Trophoblast cell (in vitro differentiated cells and primary cell): ENCODE results near the gene NUAK1.

Source experiments
- DNase-seq, 2 donors: peaks; one replicate each; pipeline ENCODE4 v3.0.0-alpha.2; 2016
- H2AFZ ChIP-seq: 2 replicates; pipeline ENCODE4 v1.6.1; 2013; ENCODE audit warnings: low read length, moderate library complexity, mild to moderate bottlenecking; ENCODE audit not compliant: insufficient read depth, poor library complexity
- H2AK5ac ChIP-seq: 2 replicates; pipeline ENCODE4 v1.6.1; 2013; ENCODE audit warnings: mild to moderate bottlenecking, low read length
- H2BK120ac ChIP-seq: 2 replicates; pipeline ENCODE4 v1.6.1; 2013; ENCODE audit warnings: low read length, mild to moderate bottlenecking, moderate library complexity; ENCODE audit not compliant: insufficient read depth, poor library complexity
- H2BK12ac ChIP-seq: 2 replicates; pipeline ENCODE4 v1.6.1; 2013; ENCODE audit warnings: mild to moderate bottlenecking, low read length, moderate library complexity
- H2BK5ac ChIP-seq: 2 replicates; pipeline ENCODE4 v1.6.1; 2013; ENCODE audit warnings: low read length, low read depth, moderate library complexity, mild to moderate bottlenecking; ENCODE audit not compliant: poor library complexity
- H3K14ac ChIP-seq: 2 replicates; pipeline ENCODE4 v1.6.1; 2013; ENCODE audit warnings: mild to moderate bottlenecking, low read length
- H3K18ac ChIP-seq: 2 replicates; pipeline ENCODE4 v1.6.1; 2013; ENCODE audit warnings: mild to moderate bottlenecking, low read length
- H3K23ac ChIP-seq: 2 replicates; pipeline ENCODE4 v1.6.1; 2013; ENCODE audit warnings: low read length
- H3K27ac ChIP-seq: 2 replicates; pipeline ENCODE4 v1.5.1; 2013; ENCODE audit warnings: low read depth, mild to moderate bottlenecking, inconsistent platforms, low read length, moderate library complexity
- H3K27me3 ChIP-seq: 2 replicates; pipeline ENCODE4 v1.6.1; 2013; ENCODE audit warnings: inconsistent platforms, mild to moderate bottlenecking, low read length, moderate library complexity; ENCODE audit not compliant: insufficient read depth
- H3K36me3 ChIP-seq, 2 experiments: 1 replicate in 1 of 2; 2 replicates in 1 of 2; pipeline ENCODE4 v1.6.1; 2013; ENCODE audit warnings: low read length in 2 of 2, mild to moderate bottlenecking in 2 of 2, moderate library complexity in 1 of 2; ENCODE audit not compliant: insufficient read depth in 2 of 2, control insufficient read depth in 1 of 2
- H3K4ac ChIP-seq: 2 replicates; pipeline ENCODE4 v1.6.1; 2013; ENCODE audit warnings: low read depth, mild to moderate bottlenecking, low read length, moderate library complexity
- H3K4me1 ChIP-seq, 2 experiments: 1 replicate in 1 of 2; 2 replicates in 1 of 2; pipeline ENCODE4 v1.6.1; 2013; ENCODE audit warnings: low read length in 2 of 2, mild to moderate bottlenecking in 2 of 2, moderate library complexity in 1 of 2; ENCODE audit not compliant: insufficient read depth in 2 of 2, control insufficient read depth in 1 of 2
- H3K4me2 ChIP-seq: 2 replicates; pipeline ENCODE4 v1.6.1; 2013; ENCODE audit warnings: inconsistent platforms, mild to moderate bottlenecking, low read length, moderate library complexity
- H3K4me3 ChIP-seq: 2 replicates; pipeline ENCODE4 v1.5.1; 2013; ENCODE audit warnings: mild to moderate bottlenecking, low read depth, low read length, inconsistent platforms
- H3K79me1 ChIP-seq: one replicate; pipeline ENCODE4 v1.6.1; 2013; ENCODE audit warnings: low read length
- H3K79me2 ChIP-seq: 2 replicates; pipeline ENCODE4 v1.6.1; 2013; ENCODE audit warnings: low read length, mild to moderate bottlenecking; ENCODE audit not compliant: control insufficient read depth, insufficient read depth, poor library complexity
- H3K9ac ChIP-seq: 2 replicates; pipeline ENCODE4 v1.6.1; 2013; ENCODE audit warnings: mild to moderate bottlenecking, low read length
- H3K9me3 ChIP-seq: 2 replicates; pipeline ENCODE4 v1.6.1; 2013; ENCODE audit warnings: low read depth, mild to moderate bottlenecking, control low read depth, inconsistent platforms, low read length; ENCODE audit not compliant: insufficient read depth
- H4K12ac ChIP-seq: 2 replicates; pipeline ENCODE4 v1.6.1; 2013; ENCODE audit warnings: low read depth, mild to moderate bottlenecking, low read length, moderate library complexity
- H4K8ac ChIP-seq: 2 replicates; pipeline ENCODE4 v1.6.1; 2013; ENCODE audit warnings: low read depth, mild to moderate bottlenecking, low read length, moderate library complexity
- H4K91ac ChIP-seq: one replicate; pipeline ENCODE4 v1.6.1; 2013; ENCODE audit warnings: low read depth, mild to moderate bottlenecking, low read length, moderate library complexity
- WGBS: extraction: QIAGEN DNeasy Blood & Tissue Kit; methylation state at CpG from one replicate; pipeline ENCODE4 v1.1.7; 2013; ENCODE audit warnings: missing lambda C conversion rate; ENCODE audit not compliant: insufficient read length, insufficient coverage; ENCODE audit errors: extremely low coverage; 5-methylcytosine and 5-hydroxymethylcytosine counted together

Gene NUAK1

GRCh38 chr12:106141003-106141402 is 2.2 kb upstream of the NUAK1 start:
- Histone ChIP-seq H3K23ac (no peak overlapping the region), H4K12ac (no peak overlapping the region), H3K27me3 (no peaks in the 10 kb centered on the region), H4K91ac (no peak overlapping the region), H2BK12ac (no peak overlapping the region), H3K79me2 (peaks cover 36% of the 10 kb centered on the region), H3K4me1 (peaks cover 2 to 14% of the 10 kb centered on the region in 2 experiments), H3K9ac (no peak overlapping the region), H2AK5ac (no peak overlapping the region), H3K4me2 (peak overlapping the region; percentile 72), H3K36me3 (no peaks in the 10 kb centered on the region), H3K18ac (peak overlapping the region; percentile 30), H2BK120ac (no peak overlapping the region), H3K4ac (no peak overlapping the region), H2BK5ac (no peak overlapping the region), H3K14ac (no peak overlapping the region), H2AFZ (no peak overlapping the region), H4K8ac (no peak overlapping the region), H3K27ac (no peak overlapping the region), H3K4me3 (no peak overlapping the region), H3K79me1 (peaks cover 36% of the 10 kb centered on the region), H3K9me3 (no peaks in the 10 kb centered on the region)
- no peak for DNase-seq

DNA sequence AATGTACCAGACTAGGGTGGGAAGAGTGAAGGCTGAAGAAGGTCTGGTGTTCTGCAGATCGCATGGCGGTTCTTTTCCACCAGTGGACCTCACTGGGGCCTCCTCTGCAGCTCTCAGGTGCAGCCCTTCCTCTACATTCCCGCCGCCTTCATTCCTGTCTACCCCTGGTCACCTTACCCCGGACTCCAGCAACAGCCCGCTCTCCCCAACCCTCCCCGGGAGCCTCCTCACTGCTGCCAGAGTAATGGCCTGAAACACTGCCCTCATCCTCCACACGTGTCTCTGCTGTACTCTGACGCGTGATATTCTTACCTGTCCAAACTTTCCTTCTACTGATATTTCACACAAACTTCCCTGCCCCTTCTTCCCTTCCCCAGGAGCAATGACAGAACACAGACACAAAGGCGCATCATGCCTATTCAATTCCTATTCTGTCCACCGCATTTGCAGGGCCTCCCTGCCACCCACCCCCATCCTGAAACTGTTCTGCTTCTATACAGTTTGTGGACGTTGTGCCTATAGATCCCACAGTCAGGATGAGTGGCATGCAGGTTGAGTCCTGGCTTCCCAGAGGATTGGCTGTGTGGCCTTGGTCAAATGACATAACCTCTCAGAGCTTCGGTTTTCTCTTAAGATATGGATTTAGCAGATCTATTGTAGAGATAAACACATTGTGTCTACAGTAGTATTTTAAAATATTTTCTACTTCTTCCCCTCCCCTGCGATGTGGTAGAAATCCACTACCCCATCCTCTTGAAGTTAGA is 1.7 kb upstream of the NUAK1 start:
- Histone ChIP-seq H4K12ac (peak overlapping the region; percentile 4), H3K9me3 (no peaks in the 10 kb centered on the region), H3K4me2 (peak overlapping the region; percentile 72), H3K36me3 (no peaks in the 10 kb centered on the region), H3K14ac (peak overlapping the region; percentile 88), H3K18ac (peak overlapping the region; percentile 100), H3K4ac (peak overlapping the region; percentile 92), H2BK120ac (peak overlapping the region; percentile 99), H2AK5ac (peak overlapping the region; percentile 62), H3K23ac (peak overlapping the region; percentile 14), H4K91ac (peak overlapping the region; percentile 98), H3K27me3 (no peaks in the 10 kb centered on the region), H4K8ac (peak overlapping the region; percentile 85), H3K79me1 (peaks cover 38% of the 10 kb centered on the region), H3K4me1 (peaks cover 2 to 12% of the 10 kb centered on the region in 2 experiments), H3K9ac (peak overlapping the region; percentile 99), H3K27ac (peak overlapping the region; percentile 100), H2AFZ (peak overlapping the region; percentile 64), H3K4me3 (peak overlapping the region; percentile 98), H2BK12ac (peak overlapping the region; percentile 74), H3K79me2 (peaks cover 39% of the 10 kb centered on the region), H2BK5ac (peak overlapping the region; percentile 100)
- WGBS: no CpG with 5 or more reads among the region's 15 CpGs
- no peak for DNase-seq

- no peaks in the 10 kb centered on the region for H3K27me3 ChIP-seq
- peak overlapping the region; percentile 99 for H2BK120ac ChIP-seq
- H3K36me3 ChIP-seq: peaks cover 0 to 2% of the 10 kb centered on the region in 2 experiments
- H3K79me2 ChIP-seq: peaks cover 43% of the 10 kb centered on the region
- no peak overlapping the region for H3K23ac ChIP-seq
- H3K79me1 ChIP-seq: peaks cover 40% of the 10 kb centered on the region
- peak overlapping the region; percentile 99 for H3K9ac ChIP-seq
- H2BK5ac ChIP-seq: peak overlapping the region; percentile 100
- peak overlapping the region; percentile 100 for H3K27ac ChIP-seq
- peak overlapping the region; percentile 92 for H3K4ac ChIP-seq
- peak overlapping the region; percentile 98 for H4K91ac ChIP-seq
- H3K14ac ChIP-seq: peak overlapping the region; percentile 88
- peak overlapping the region; percentile 98 for H3K4me3 ChIP-seq
- H4K8ac ChIP-seq: peak overlapping the region; percentile 85
- H3K18ac ChIP-seq: peak overlapping the region; percentile 100
- H3K9me3 ChIP-seq: no peaks in the 10 kb centered on the region
- H4K12ac ChIP-seq: peak overlapping the region; percentile 79
- H3K4me1 ChIP-seq: peaks cover 0 to 13% of the 10 kb centered on the region in 2 experiments
- WGBS: no CpG with 5 or more reads among the region's 66 CpGs
- peak; percentile 24 to 57 for DNase-seq
- peak overlapping the region; percentile 33 for H2AFZ ChIP-seq
- H3K4me2 ChIP-seq: peak overlapping the region; percentile 72
- peak overlapping the region; percentile 95 for H2BK12ac ChIP-seq
- peak overlapping the region; percentile 73 for H2AK5ac ChIP-seq
These were observed 843 bp upstream of the NUAK1 start for GRCh38 chr12:106139422-106140171.

DNA sequence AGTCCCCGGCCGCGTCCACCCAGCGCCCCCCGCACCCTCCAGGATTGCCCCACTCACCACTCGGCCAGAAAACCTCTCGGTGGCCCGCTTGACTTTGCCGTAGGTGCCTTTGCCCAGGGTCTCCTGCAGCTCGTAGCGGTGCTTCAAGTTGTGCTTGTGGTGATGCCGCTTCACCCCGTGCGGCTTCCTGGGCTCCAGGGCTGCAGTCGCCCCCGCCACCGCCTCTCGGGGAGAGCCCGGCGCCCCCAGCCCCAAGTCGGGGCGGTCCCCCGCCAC is 459 bp downstream of the NUAK1 start:
- Histone ChIP-seq H3K9ac (peak overlapping the region; percentile 90), H2AK5ac (peak overlapping the region; percentile 85), H3K79me1 (peaks cover 48% of the 10 kb centered on the region), H3K9me3 (no peaks in the 10 kb centered on the region), H4K8ac (peak overlapping the region; percentile 95), H2BK12ac (peak overlapping the region; percentile 81), H2BK120ac (peak overlapping the region; percentile 94), H3K36me3 (peaks cover 2 to 5% of the 10 kb centered on the region in 2 experiments), H2BK5ac (peak overlapping the region; percentile 100), H2AFZ (peak overlapping the region; percentile 94), H3K79me2 (peaks cover 52% of the 10 kb centered on the region), H3K14ac (peak overlapping the region; percentile 99), H3K27me3 (no peaks in the 10 kb centered on the region), H3K4me1 (peaks cover 9 to 21% of the 10 kb centered on the region in 2 experiments), H4K91ac (peak overlapping the region; percentile 99), H3K4me3 (peak overlapping the region; percentile 98), H3K4ac (peak overlapping the region; percentile 100), H4K12ac (peak overlapping the region; percentile 81), H3K23ac (no peak overlapping the region), H3K27ac (peak overlapping the region; percentile 100), H3K18ac (peak overlapping the region; percentile 100), H3K4me2 (peak overlapping the region; percentile 91)
- no peak for DNase-seq
- no CpG with 5 or more reads among the region's 23 CpGs for WGBS
